ENCODE measurements around the gene KMT2C.

KMT2C gene

DNA sequence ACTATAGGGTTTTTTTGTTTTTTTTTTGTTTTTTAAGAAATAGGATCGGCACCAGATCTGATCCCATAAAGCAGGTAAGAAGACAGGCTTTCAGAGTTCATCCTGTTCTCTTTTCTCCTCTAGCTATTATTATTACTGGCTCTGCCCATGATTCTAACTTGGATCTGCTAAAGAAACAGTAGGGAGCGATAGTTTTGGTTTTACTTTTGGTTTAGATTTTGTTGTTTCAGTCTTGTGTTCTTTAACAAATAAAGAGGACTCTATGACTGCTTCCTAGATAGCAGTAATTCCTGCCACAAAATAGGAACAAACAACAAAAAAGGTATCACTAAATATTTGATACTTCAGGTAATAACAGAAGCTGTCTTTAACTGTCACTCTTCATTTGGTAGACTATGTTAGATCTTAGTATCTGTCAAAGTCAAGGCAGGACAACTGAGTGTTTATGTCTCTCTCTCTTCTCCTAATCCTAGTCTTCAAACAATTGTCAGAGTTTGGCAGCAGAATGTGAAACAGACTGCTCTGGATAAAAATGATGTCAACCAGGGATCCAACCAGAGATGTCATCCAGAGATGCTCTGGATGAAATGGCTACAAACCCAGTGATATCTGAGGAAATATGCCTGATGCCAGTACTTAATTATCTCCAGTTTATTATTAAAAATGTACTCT is 99.8 kb downstream of the KMT2C start:
- H3K79me2 ChIP-seq (ENCODE audit: insufficient read depth, low read length), result peaks cover 86% of the 10 kb centered on the region
- no peak overlapping the region for H3K4me3 ChIP-seq (ENCODE audit: low read depth, low read length, poor library complexity, severe bottlenecking)
- peaks cover 5% of the 10 kb centered on the region; the same call in 1 of the 2 replicates for H4K20me1 ChIP-seq (ENCODE audit: insufficient read depth, low read length)

DNA sequence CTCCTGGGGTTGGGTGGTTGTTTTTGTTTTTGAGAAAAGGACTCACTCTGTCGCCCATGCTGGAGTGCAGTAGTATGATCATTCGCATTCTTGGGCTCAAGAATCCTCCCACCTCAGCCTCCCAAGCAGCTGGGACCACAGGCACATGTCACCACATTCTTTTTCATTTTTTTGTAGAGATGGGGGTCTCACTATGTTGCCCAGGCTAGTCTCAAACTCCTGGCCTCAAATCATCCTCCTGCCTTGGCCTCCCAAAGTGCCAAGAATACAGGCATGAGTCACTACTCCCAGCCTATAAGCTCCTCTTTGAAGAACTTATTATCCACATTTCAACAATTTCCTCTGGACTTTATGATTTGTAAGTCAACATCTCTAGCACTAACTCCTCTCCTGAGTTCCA is 102.7 kb downstream of the KMT2C start:
- peaks cover 57% of the 10 kb centered on the region for H3K79me2 ChIP-seq (ENCODE audit: insufficient read depth, low read length)
- H2AFZ ChIP-seq (ENCODE audit: low read length), result no peak overlapping the region
- H3K27me3 ChIP-seq (ENCODE audit: insufficient read depth, low read length), result no peaks in the 10 kb centered on the region
- H4K20me1 ChIP-seq (ENCODE audit: insufficient read depth, low read length), result peaks cover 5% of the 10 kb centered on the region; the same call in 1 of the 2 replicates
- H3K4me2 ChIP-seq (ENCODE audit: low read length), result no peak overlapping the region
- no peaks in the 10 kb centered on the region for H3F3A ChIP-seq (ENCODE audit: insufficient read depth, low read length)
- H3K4me3 ChIP-seq (ENCODE audit: low read depth, low read length, poor library complexity, severe bottlenecking), result no peak overlapping the region
- H3K4me1 ChIP-seq (ENCODE audit: insufficient read depth, low read length, severe bottlenecking), result peaks cover 30% of the 10 kb centered on the region
- no peak overlapping the region for H3K27ac ChIP-seq (ENCODE audit: low read depth, low read length, poor library complexity, severe bottlenecking)
- TF ChIP-seq EZH2 (IDR thresholded peaks at IDR 0.05; ENCODE audit: borderline replicate concordance, low read length), result no peak
- TF ChIP-seq, protein P1, sequence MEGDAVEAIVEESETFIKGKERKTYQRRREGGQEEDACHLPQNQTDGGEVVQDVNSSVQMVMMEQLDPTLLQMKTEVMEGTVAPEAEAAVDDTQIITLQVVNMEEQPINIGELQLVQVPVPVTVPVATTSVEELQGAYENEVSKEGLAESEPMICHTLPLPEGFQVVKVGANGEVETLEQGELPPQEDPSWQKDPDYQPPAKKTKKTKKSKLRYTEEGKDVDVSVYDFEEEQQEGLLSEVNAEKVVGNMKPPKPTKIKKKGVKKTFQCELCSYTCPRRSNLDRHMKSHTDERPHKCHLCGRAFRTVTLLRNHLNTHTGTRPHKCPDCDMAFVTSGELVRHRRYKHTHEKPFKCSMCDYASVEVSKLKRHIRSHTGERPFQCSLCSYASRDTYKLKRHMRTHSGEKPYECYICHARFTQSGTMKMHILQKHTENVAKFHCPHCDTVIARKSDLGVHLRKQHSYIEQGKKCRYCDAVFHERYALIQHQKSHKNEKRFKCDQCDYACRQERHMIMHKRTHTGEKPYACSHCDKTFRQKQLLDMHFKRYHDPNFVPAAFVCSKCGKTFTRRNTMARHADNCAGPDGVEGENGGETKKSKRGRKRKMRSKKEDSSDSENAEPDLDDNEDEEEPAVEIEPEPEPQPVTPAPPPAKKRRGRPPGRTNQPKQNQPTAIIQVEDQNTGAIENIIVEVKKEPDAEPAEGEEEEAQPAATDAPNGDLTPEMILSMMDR (IDR thresholded peaks at IDR 0.05; ENCODE audit: low read length), result no peak
- no peak overlapping the region for H3K9ac ChIP-seq (ENCODE audit: low read length)
- H3K36me3 ChIP-seq (ENCODE audit: insufficient read depth, low read length), result peaks cover 29% of the 10 kb centered on the region
- no peaks in the 10 kb centered on the region for H3K9me3 ChIP-seq (ENCODE audit: low read length)
- no peaks in the 10 kb centered on the region for H3K9me2 ChIP-seq (ENCODE audit: low read depth, low read length)

More for the DNA sequence above, 99.8 kb downstream of the KMT2C start:
- Histone ChIP-seq H3K27me3 (ENCODE audit: insufficient read depth, low read length) (no peaks in the 10 kb centered on the region), H3K9me3 (ENCODE audit: low read length) (no peaks in the 10 kb centered on the region), H3K36me3 (ENCODE audit: insufficient read depth, low read length) (peaks cover 4% of the 10 kb centered on the region; the same call in 1 of the 2 replicates), H2AFZ (ENCODE audit: low read length) (no peak overlapping the region), H3K9ac (ENCODE audit: low read length) (peak overlapping the region; percentile 15; the same call in 1 of the 2 replicates), H3K9me2 (ENCODE audit: low read depth, low read length) (no peaks in the 10 kb centered on the region), H3K4me1 (ENCODE audit: insufficient read depth, low read length, severe bottlenecking) (peaks cover 59% of the 10 kb centered on the region), H3K4me2 (ENCODE audit: low read length) (peak overlapping the region; percentile 30), H3K27ac (ENCODE audit: low read depth, low read length, poor library complexity, severe bottlenecking) (no peak overlapping the region), H3F3A (ENCODE audit: insufficient read depth, low read length) (peaks cover under 1% of the 10 kb centered on the region; the same call in 1 of the 2 replicates)
- TF ChIP-seq, protein P1 (IDR thresholded peaks at IDR 0.05; ENCODE audit: low read length), result no peak
- no peak for TF ChIP-seq EZH2 (IDR thresholded peaks at IDR 0.05; ENCODE audit: borderline replicate concordance, low read length)

GRCh38 chr7:152330827-152331226 is 105.0 kb downstream of the KMT2C start:
- H3K9me3 ChIP-seq (ENCODE audit: low read length), result no peaks in the 10 kb centered on the region

More at GRCh38 chr7:152330827-152331226, 105.0 kb downstream of the KMT2C start:
- Histone ChIP-seq H3K27me3 (ENCODE audit: insufficient read depth, low read length) (no peaks in the 10 kb centered on the region), H2AFZ (ENCODE audit: low read length) (no peak overlapping the region), H3F3A (ENCODE audit: insufficient read depth, low read length) (no peaks in the 10 kb centered on the region), H3K79me2 (ENCODE audit: insufficient read depth, low read length) (peaks cover 40% of the 10 kb centered on the region), H3K9me2 (ENCODE audit: low read depth, low read length) (no peaks in the 10 kb centered on the region), H3K4me2 (ENCODE audit: low read length) (no peak overlapping the region), H3K9ac (ENCODE audit: low read length) (no peak overlapping the region), H3K4me1 (ENCODE audit: insufficient read depth, low read length, severe bottlenecking) (peaks cover 7% of the 10 kb centered on the region), H3K4me3 (ENCODE audit: low read depth, low read length, poor library complexity, severe bottlenecking) (no peak overlapping the region), H3K27ac (ENCODE audit: low read depth, low read length, poor library complexity, severe bottlenecking) (no peak overlapping the region), H4K20me1 (ENCODE audit: insufficient read depth, low read length) (no peaks in the 10 kb centered on the region), H3K36me3 (ENCODE audit: insufficient read depth, low read length) (peaks cover 42% of the 10 kb centered on the region)
- TF ChIP-seq, protein P1 (IDR thresholded peaks at IDR 0.05; ENCODE audit: low read length), result no peak
- TF ChIP-seq EZH2 (IDR thresholded peaks at IDR 0.05; ENCODE audit: borderline replicate concordance, low read length), result no peak
